DMS53 (cell line): Measurements from ENCODE around the gene HBE1.
"Not testable (repeated sequence)": the region's sequence is repeated elsewhere in the genome, so short reads cannot be mapped to it uniquely, and the experiment has no call there.

Source experiments
- DNase-seq: peaks from one replicate; lab custom pipeline; 2025; lab: John Stamatoyannopoulos, UW

Gene HBE1

GRCh38 chr11:5252919-5253265 is 16.9 kb downstream of the HBE1 start:
- DNase-seq, result no peak

- DNase-seq, result no peak
Measured at GRCh38 chr11:5252192-5252918, 17.4 kb downstream of the HBE1 start.

GRCh38 chr11:5251746-5252145 is 18.0 kb downstream of the HBE1 start:
- DNase-seq, result no peak

DNA sequence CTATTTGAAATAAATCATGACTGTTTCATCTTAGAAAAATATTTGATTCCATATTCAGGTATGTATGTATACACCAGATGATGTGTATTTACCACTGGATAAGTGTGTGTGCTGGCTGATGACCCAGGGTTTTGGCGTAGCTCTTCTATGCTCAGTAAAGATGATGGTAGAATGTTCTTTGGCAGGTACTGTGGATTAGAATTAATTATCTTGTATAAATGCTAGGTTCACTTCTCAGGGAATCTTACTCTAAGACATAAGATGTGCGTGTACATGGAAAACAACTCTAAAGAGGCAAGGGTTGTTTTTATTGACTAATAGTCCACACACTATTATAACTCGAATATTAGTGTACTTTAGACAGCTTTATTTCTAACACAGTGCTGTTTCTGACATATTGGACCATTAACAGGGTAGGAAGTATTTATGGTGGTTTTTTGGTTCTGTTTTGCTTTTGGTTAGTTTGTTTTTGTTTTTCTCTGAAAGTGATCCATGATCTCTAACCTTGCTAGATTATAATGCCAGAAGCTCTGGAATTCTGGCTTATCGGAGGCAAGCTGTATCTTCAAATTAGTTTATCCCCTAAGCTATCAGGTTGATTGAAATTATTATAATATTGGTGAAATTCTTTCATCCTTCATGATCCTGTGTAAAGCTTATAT is 19.1 kb downstream of the HBE1 start:
- no peak for DNase-seq

DNA sequence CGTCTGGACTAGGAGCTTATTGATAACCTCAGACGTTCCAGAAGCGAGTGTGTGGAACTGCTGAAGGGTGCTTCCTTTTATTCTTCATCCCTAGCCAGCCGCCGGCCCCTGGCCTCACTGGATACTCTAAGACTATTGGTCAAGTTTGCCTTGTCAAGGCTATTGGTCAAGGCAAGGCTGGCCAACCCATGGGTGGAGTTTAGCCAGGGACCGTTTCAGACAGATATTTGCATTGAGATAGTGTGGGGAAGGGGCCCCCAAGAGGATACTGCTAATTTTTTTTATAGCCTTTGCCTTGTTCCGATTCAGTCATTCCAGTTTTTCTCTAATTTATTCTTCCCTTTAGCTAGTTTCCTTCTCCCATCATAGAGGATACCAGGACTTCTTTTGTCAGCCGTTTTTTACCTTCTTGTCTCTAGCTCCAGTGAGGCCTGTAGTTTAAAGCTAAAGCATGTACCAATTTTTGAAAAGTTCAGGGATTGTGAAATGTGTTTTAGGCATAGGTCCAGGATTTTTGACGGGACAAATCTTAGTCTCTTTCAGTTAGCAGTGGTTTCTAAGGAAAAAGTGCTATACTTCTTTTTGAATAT is 19.8 kb downstream of the HBE1 start, which contains the start of gene HBG1:
TSS of gene HBG1 (minus strand) at position 51 of the 590 bp plus-strand sequence. CDS start 53 bp downstream, outside the sequence.
- DNase-seq, result not testable (repeated sequence)

- DNase-seq, result not testable (repeated sequence)
Measured at GRCh38 chr11:5248498-5248897, 21.2 kb downstream of the HBE1 start.

- DNase-seq, result no peak
Measured at GRCh38 chr11:5247472-5248192, 22.1 kb downstream of the HBE1 start.

DNA sequence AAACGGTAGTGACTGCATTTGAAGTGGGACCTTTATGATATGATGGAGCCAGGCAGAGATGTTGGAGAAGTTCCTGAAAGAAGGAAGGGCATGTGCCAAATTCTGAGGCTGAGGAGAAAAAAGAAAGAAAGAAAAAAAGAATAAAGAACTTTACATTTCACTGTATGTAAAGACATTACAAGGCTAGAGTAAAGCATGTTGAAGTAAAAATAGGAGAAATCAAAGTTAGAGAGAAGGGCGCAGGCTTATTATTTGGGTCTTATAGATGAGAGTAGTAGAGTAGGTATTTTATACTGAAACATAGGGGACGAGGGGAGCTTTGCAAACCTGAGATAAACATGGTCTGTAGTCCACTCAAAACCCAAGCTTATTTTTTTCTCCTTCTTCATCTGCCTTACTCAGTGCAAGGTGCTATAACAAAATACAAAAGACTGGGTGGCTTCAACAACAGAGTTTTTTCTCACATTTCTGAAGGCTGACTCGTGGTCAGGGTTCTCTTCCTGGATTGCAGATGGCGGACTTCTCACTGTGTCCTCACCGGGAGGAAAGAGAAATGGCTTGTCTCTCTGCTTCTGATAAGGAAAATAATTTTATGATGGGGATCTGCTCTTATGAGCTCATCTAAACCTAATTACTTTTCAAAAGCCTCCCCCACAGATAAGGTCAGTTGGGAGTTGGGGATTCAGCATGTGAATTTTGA is 22.8 kb downstream of the HBE1 start:
- DNase-seq, result no peak

DNA sequence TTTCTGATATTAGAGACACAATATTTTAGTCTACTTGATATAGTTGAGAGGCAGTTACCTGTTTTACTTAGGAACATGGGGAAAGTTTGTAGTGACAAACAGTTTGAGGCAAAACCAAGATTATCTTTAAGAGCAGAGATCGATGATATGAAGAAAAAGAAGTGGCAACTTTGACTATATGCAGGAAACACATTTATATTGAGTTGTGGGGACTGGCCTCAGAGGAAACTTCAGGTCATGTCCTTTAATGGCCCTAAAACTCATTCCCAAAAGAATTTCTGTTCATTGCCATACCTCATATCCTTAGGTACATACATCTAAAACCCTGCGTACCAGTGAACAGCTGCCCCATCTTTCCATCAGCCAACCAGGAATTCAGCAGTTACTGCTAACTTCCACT is 24.6 kb downstream of the HBE1 start:
- no peak for DNase-seq

DNA sequence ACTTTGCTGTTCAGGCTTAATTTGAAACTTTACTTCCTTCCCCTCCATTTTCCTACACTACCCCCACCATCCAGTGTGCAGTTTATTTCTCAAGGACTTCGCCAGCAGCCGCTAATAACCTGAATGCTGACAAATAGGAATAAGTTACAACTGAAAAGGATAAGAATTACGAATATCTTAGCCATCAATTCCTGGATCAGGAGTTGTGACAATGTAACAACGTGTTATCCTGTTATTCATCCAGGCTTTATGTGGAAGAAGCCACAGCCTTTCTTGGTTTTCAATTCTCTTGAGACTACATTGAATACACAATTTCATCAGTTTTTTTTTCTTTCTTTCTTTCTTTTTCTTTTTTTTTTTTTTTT is 25.9 kb downstream of the HBE1 start:
- DNase-seq, result no peak

DNA sequence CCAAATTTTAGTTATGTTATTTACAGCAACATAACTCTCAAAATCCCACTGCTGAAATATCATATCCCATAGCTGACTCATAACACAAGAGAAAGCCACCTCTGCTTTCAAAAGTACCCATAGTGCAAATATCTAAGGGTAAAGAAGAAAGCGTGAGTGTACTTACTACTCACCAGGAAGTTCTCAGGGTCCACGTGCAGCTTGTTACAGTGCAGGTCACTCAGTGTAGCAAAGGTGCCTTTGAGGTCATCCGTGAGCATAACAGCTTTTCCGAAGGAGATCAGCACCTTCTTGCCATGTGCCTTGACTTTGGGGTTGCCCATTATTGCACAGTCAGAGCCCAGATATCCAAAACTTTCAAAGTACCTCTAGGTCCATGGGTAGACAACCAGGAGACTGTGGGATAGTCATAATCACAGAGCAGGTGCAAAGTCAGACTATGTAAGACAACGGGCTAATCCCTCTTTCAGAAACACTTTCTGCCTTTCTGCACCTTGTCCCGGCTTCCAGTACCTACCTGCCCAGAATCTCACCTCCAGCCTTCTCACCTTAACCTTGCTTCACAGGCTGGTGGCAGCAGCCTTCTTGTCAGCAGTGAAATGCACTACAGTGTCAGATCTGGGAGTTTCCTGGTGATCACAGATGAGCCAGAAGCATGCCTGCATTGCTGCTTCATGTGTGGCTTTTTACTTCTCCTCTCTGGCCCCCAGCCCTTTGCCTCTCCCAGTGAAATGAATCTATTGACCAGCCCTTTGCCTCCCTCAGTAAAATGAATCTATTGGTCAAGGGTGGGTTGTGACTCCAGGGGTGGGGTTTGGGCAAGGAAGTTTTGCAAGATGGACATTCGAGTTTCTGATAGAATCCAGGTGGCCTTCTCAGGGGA is 26.6 kb downstream of the HBE1 start:
- DNase-seq, result no peak

GRCh38 chr11:5242208-5242607 is 27.5 kb downstream of the HBE1 start:
- DNase-seq, result no peak

- DNase-seq, result no peak
Measured at GRCh38 chr11:5241458-5241857, 28.3 kb downstream of the HBE1 start.

DNA sequence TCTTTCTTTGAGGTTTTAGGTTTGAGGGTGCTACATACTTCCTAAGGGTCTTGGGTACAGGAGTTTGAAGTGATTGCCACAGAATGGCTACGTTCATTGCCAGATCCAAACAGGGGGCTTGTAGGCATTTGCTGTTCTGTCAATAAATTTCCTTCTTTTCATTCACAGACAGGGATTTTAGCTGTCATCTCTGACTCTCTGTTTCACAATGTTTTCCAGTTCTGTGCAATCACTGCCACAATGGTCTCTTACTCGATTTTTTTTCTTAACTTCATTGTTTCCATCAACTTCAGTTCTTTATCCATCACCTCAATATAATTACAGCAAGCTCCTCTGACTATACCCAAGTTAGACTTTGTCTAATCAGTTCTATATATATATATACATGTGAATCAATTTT is 29.3 kb downstream of the HBE1 start:
- no peak for DNase-seq

DNA sequence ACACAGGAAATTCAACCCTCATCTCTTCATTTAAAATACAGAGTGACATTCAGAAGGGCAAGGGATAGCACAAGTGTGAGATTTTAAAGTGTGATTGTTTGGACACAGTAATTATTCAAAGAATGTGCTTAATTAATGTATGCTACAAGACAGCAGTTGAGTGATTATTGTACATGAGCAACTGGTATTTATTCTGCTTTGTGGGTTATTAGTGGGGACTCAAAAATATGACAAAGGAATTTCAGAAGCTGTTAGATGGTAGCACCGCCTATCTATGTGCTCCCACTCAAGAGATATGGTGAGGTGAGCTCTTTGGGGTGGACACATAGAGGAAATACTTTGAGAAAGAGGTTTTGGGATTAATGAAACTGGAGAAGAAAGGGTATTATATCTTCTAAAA is 29.7 kb downstream of the HBE1 start:
- no peak for DNase-seq

DNA sequence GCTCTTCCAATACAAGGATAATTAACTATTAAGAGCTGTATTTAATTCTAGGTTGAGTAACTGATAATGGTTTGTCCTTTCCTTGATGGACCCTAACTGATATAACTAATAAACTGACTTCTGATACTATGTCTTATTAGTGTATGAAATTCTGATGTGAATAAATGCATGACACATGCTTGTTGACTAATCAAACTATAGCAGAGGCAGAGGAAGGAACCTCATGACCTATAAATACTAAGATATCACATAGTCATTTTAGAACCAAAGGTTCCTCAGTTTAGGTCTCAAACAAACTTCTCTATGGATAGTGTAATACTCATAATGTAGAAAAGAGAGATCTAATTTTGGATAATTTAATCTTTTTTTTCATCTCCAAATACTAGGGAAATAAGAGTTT is 30.7 kb downstream of the HBE1 start:
- no peak for DNase-seq

DNA sequence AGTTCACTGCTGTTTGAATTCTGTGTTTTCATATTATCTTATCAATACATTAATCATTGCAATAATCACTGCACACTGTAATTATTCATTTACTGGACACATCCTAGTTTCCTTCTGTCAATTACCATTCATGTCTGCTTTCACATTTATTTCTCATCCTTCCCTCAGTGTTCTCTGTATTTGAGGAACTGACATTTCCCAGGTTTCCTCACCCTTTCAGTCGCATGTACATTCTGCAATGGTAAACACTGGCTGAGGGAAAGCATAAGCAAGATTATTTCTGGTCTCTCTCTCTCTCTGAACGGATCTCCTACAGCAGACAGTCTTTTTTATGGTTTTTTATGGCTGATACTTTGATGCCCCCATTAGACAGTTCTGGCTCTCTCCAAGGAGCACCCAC is 31.3 kb downstream of the HBE1 start:
- no peak for DNase-seq

DNA sequence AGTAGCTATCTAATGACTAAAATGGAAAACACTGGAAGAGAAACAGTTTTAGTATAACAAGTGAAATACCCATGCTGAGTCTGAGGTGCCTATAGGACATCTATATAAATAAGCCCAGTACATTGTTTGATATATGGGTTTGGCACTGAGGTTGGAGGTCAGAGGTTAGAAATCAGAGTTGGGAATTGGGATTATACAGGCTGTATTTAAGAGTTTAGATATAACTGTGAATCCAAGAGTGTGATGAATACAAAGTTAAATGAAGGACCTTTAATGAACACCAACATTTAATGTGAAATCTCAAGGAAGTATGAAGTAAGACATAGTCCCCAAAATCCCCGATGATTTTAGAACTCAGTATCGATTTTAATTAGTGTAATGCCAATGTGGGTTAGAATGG is 32.3 kb downstream of the HBE1 start:
- no peak for DNase-seq

DNA sequence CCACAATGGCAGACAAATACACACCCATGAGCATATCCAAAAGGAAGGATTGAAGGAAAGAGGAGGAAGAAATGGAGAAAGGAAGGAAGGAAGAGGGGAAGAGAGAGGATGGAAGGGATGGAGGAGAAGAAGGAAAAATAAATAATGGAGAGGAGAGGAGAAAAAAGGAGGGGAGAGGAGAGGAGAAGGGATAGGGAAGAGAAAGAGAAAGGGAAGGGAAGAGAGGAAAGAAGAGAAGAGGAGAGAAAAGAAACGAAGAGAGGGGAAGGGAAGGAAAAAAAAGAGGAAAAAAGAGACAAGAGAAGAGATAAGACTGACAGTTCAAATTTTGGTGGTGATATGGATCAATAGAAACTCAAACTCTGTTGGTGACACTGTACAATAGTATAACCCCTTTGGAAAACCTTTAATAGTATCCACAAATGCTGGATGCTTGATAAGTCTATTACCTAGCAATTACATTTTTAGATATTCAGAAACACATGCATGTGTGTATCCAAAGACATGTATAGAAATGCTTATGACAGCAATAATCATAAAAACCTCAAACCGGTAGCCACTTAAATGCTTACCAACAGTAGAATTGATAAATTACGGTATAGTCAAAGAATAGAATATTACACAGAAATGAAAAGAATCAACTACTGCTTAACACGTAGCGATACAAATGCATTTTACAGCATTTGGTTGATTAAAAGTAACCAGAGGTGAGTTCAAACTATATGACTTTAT is 34.2 kb downstream of the HBE1 start:
- no peak for DNase-seq

GRCh38 chr11:5234381-5234834 is 35.3 kb downstream of the HBE1 start, which contains the start of gene HBD:
Gene HBD, minus strand, starts transcription at chr11:5234483. Its CDS starts 50 bp downstream, at chr11:5234433.
- no peak for DNase-seq
